GM13977 (cell line): ENCODE data around the gene ISL2.

Source experiments
- DNase-seq: peaks from one replicate; pipeline ENCODE4 v3.0.0; 2012; ENCODE audit warnings: low spot score
- in situ Hi-C: fragments of 300-500 bp; cut with MboI; formaldehyde crosslinking; loops from one replicate; pipeline ENCODE4 v1.12.0; 2022; ENCODE audit warnings: low sequenced_read_pairs, low pct_unique_long_range_greater_than_20kb, mixed read lengths, inconsistent platforms; ENCODE audit not compliant: unreplicated experiment
- TF ChIP-seq, protein P1 (sequence below): IDR thresholded peaks from 2 replicates; pipeline ENCODE4 v1.5.1; 2012; ENCODE audit warnings: mild to moderate bottlenecking, control low read depth; ENCODE audit not compliant: insufficient read depth; ENCODE audit errors: extremely low read depth, missing control alignments

Gene ISL2

DNA sequence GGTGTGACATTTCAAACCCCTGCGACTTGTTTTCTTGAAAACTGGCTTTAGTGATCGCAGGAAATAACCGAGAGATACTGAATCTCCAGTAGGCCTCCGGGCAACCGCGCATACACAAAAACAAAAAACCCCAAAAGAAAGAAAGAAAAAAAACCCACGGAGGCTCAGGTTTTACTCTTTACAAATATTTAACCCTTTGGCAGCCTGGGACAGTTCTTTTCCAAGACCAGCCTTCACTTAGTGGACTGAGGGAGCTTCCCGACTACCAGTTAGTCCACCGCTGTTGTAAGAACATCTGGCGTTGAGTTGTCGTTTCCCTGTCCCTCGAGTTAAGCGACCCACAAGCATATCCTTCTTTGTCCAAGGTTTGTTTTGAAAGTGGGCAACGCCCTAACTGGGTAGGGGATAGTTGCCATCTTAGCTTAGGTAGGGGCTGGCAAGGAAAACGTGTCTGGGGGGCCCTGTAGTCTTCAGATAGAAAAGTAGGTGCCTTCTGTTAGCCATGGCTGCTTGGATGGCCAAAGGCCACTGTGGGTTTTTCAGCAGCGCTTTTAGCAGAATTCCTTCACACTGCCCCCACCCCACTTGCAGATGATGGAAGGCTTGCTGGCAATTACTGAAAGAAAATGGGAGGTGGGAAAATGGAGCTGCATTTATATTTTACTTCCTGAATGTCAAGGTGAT is 6.9 kb downstream of the ISL2 start:
- in situ Hi-C loops = no loop called here
- DNase-seq = peak; percentile 38
- TF ChIP-seq, protein P1, sequence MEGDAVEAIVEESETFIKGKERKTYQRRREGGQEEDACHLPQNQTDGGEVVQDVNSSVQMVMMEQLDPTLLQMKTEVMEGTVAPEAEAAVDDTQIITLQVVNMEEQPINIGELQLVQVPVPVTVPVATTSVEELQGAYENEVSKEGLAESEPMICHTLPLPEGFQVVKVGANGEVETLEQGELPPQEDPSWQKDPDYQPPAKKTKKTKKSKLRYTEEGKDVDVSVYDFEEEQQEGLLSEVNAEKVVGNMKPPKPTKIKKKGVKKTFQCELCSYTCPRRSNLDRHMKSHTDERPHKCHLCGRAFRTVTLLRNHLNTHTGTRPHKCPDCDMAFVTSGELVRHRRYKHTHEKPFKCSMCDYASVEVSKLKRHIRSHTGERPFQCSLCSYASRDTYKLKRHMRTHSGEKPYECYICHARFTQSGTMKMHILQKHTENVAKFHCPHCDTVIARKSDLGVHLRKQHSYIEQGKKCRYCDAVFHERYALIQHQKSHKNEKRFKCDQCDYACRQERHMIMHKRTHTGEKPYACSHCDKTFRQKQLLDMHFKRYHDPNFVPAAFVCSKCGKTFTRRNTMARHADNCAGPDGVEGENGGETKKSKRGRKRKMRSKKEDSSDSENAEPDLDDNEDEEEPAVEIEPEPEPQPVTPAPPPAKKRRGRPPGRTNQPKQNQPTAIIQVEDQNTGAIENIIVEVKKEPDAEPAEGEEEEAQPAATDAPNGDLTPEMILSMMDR = no peak

DNA sequence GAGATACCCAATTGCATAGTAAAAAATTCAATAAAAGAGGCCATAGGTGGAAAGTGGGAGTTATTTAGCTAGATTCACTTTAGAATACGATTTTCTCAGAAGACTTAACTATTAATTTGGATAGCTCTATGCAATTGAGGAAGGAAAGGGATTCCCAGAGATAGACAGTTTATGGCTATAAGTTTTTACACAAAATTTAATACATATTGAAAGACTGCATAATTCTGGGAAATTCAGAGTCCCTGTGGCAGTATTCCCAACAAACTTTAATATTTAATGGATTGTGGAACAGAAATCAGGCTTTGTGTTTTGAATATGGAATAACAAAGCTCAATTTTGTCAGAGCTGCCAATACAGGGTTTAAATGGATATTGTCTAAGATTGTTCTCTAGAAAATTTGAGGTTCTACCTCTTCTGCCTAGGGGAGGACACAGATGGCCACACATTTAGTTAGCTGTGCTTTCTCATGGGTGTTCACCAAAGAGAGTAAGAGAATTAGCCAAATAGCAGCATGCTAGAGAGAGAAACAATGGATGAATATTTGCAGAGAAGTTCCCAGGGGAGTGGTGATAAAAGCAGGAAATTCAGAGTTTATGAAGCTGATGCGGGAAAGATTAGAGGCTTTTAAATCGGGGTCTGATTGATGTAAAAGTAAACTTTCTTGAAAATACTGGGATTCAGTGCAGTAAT is 8.5 kb downstream of the ISL2 start:
- TF ChIP-seq, protein P1 = no peak
- in situ Hi-C loops = no loop called here
- DNase-seq = peak; percentile 19

DNA sequence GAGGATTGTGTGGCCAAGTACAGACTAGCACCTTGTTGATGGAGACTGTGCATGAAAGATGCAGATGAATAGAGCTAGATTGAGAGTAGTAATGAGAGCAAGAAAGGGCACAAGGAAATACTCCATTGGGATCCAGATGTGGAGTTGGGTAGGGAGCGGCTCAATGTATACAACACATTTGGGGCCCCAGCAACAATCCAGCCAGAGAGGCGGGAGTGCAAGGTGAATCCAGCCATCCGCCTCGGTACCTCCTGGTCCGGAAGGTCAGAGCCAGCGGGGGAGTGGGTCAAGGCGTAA is 9.0 kb downstream of the ISL2 start:
- TF ChIP-seq, protein P1 = no peak
- DNase-seq = peak; percentile 24
- in situ Hi-C loops = no loop called here

DNA sequence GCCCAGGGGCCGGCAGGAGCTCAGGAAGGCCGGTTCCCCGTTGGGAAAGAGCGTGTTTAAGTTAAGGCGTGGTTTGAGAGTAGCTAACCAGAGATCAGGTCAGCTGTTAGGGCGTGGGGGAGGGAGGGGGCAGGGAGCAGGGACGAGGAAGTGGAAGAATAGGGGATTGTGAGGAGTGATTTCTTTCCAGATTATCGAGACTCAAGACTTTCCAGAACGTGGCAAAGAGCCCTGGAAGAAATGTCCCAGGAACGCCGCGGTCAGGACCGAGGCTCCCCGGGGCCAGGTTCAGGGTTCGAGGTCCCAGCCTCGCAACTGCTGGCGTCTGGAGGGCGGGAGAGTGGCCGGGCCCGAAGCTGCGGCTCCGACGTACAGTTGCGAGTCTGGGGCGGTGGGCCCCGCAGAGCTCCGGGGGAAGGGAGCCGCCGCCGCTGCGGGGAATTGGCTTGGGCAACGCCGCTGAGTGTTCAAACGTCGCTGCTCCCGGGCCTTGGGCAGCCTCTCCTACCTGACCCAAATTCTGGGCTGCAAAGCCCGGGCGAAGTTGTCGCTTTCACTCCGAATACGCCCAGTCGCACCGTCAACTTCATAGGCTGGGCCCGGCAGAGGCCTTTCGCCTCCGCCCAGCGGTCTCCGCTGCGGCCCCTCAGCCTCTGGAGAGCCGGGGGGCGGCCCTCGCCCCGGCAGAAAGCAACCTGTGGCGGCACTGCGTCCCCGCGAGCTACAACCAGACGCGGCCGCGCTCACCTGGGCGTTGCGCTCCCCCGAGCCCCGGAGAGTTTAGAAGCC is 9.5 kb downstream of the ISL2 start:
- TF ChIP-seq, protein P1 = no peak
- peak; percentile 70 for DNase-seq
- in situ Hi-C loops = no loop called here

DNA sequence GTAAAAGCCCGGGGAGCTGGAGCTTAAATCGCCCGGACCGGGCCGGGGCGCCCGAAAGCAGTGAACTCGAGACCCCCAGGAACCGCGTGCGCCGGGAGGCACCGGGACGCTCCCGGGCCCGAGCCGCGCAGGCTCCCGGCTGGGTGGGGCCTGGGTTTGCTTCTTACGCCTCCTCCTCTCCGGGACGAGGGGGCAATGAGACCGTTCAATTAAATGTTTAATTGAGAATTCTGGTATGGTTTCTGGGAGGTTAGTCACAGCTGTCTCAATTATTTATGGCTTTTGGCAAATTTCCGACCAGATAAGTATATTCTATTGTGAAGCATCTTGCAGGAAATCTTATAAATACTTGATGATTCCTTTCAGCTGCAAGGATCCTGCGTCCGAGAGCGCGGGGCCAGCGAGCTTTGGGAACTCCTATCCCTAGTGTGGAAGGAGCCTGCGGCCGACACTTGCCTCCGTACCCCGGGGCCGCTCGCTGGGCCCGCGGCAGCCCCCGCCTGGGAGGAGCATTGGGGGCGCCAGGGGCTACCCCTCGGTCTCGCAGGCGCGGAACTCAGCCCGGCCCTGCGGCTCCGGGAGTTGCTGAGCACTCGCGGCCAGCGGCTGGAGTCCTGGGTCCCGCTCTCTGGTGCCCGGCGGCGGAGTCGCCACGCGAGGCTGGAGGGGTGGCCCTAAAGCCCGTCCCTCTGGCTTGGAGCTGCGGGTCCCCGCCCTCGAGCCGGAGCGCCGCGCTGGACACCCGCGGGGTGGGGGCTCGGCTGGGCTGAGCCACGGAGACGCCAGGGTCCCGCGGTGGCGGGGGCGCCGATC is 10.3 kb downstream of the ISL2 start:
- peak; percentile 26 for DNase-seq
- in situ Hi-C loops = no loop called here

More for the DNA sequence above, 10.3 kb downstream of the ISL2 start:
- TF ChIP-seq, protein P1 = no peak
